Spleen (tissue), 7 donors: ENCODE results near the gene RASSF1.

Experiments
- CTCF ChIP-seq, 11 experiments: fragments of 200-600 bp in 7 of 11; fragments of 450-650 bp in 4 of 11; sonication (generic) in 4 of 11; IDR thresholded peaks in 8 of 11; conservative IDR thresholded peaks in 3 of 11; 1 replicate in 7 of 11; 2 replicates in 4 of 11; pipeline versions ENCODE4 v1.4.0 to v1.8.0; 2016 to 2021; ENCODE audit warnings: antibody characterized with exemption in 11 of 11, inconsistent platforms in 4 of 11, mild to moderate bottlenecking in 1 of 11
- POLR2A ChIP-seq, 3 donors: fragments of 450-650 bp; IDR thresholded peaks; one replicate each; pipeline ENCODE4 v1.5.1; 2017; ENCODE audit warnings: antibody characterized with exemption in 3 of 3, mild to moderate bottlenecking in 1 of 3
- POLR2AphosphoS5 ChIP-seq, 3 donors: sonication (generic); formaldehyde crosslinking; IDR thresholded peaks; one replicate each; pipeline ENCODE4 v1.5.1; 2017; ENCODE audit warnings: antibody characterized with exemption in 3 of 3
- donor health status: DM: no; HTN: no; CAD: no; lungs with moderate emphysema.
- donor health status: DM: no; HTN: no; CAD: no.
- donor health status: DM: no; HTN: no; CAD: no.

GRCh38 chr3:50327129-50327528 lies 13.5 kb downstream of the RASSF1 start:
- TF ChIP-seq POLR2A (IDR thresholded peaks at IDR 0.05), result no peak
- TF ChIP-seq CTCF (IDR thresholded peaks at IDR 0.05 in 8 of 11, conservative IDR thresholded peaks at IDR 0.05 in 3 of 11), result no peak
- no peak for TF ChIP-seq POLR2AphosphoS5 (IDR thresholded peaks at IDR 0.05)
